NCI-H82 (cell line): Measurements from ENCODE around the gene PITX1.

Experiments used
- DNase-seq: peaks from one replicate; lab custom pipeline; 2025; lab: John Stamatoyannopoulos, UW

PITX1 gene

DNA sequence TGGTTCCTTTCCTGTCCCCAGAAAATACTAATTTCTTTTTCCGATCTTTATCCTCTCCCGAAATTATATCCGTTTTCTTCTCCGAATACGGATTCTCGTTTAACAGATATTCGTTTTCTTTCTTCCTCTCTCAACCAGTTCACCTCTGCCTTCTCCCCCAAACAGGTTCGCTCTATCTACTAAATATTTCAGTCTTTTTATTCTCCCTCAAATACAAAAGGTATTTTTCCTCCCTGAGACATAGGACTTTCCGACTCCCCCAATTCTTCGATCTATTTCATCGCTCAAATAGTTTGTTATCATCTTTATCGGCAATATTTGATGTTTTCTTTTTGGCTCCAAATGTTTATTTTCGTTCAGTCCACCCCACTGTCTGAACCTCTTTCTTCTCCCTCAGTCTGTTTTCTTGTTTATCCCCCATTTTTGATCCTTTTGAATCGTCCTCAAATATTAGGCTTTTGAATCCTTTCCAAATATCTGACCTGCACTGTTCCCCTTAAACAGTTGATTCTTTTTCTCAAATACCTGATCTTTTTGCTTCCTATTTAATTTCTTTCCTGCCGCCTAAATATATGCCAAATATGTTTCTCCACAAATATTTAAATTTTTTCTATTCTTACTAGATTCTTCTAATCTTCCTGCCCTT is 4.4 kb downstream of the PITX1 start:
- DNase-seq, result no peak

DNA sequence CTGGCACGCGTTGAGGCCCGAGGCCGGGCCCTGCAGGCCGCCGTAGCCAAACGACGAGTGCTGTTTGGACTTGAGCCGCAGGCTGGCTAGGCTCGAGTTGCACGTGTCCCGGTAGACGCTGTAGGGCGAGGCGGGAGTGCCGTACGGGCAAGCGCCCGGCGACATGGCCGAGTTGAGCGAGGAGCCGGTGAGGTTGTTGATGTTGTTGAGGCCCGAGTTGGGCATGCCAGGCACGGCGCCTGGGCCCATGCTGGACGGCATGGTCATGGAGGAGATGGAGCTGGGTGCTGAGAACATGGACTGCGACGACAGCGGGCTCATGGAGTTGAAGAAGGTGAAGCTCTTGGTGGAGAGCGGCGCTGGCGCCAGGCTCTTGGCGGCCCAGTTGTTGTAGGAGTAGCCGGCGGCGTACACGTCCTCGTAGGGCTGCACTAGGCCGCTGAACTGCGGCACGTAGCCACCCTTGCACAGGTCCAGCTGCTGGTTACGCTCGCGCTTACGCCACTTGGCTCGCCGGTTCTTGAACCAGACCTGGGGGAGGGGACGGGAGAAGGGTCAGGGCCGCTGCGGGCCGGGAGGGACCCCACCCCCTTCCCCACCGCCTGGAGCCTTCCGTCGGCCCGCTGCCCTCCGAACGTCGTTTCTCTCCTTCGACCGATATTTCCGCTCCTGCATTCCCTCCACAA is 5.1 kb downstream of the PITX1 start:
- no peak for DNase-seq

DNA sequence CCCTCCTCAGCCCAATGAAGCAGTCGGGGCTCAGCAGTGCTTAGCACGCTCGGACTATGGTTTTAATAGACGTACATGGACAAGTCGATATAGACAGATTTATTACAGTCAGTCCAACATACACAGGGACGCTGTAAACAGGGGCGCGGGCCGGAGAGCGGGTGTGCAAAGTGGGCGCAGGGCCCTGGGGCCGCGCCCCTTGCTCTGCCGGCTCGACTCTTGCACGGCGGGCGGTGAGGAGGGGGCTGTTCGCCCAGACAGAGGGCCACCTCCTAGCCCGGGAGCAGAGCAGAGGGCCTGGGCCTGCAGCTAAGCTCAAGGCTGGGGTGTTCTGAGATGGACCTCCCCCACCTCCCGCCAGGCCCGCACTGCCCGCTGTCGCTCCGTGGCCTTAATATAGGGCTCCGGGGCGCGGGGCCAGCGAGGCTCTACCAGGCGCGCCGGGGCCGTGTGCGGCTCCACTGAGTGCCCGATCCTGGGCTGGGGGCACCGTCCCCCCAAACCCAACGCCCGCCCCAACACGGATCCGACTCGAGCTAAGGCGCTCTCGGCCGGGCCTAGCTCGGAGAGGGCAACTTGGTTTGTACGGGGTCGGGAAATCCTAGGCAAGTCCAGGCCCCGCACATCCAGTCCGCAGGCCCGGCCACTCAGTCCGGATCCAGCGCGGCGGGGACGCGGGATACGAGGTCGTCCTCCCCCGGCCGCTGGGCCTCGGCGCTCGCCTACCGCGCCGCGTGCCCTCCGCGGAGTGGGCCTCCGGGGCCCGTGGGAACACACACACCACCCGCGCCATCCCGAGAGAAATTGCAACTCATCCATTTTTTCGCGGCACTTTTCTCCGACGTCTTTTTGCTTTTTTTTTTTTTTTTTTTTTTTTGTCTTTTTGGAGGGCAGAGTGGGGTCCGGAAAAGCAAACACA is 6.1 kb downstream of the PITX1 start:
- DNase-seq, result no peak

DNA sequence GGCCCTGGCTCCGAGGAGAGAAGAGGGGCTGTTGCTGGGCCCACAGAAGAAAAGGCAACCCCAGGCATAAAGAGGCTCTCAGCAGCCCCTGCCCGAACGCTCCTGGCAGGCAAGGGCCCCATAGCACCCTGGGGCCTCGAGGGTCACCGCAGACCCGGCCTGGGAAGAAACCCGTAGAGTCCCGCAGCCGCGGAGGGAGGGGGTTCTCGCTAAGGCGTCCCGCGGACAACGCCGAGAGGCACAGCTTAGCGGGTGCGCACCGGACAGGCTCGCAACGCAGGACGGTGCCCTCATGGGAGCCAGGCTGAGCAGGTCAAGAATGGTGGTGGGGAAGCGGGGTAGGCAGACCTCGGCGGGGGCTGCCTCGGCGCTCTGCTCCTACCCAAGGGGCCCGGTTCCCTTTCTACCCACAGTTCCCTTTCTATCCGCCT is 6.7 kb downstream of the PITX1 start:
- no peak for DNase-seq

DNA sequence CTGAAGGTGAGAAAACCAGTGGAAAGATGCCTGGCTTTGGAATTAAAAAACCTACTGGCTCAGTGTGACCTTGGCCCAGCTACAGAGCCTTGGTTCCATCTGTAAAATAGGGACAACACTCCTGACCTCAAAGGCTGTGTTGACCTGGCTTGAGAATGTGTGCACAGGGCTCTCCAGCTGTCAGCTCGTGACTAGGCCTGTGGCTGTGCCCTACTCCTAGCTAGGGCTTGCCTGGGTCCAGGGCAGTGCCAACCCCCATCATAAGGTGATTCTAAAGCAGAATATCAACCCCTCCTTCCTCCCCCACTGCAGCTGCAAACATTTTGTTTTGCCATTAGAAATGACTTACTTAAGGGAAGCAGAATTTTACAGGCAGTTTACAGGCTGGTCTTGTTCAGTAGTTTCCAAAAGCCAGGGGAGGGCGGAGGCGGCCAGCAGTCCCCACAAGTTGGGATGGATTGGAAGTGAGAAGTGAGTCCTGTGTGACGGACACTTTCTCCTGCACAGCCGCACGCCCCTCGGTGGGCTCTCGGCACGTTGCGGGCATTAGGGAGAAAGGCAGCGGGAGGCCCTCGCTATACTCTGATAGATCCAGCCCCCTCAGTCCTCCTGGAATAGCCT is 7.3 kb downstream of the PITX1 start:
- DNase-seq, result peak; percentile 12

DNA sequence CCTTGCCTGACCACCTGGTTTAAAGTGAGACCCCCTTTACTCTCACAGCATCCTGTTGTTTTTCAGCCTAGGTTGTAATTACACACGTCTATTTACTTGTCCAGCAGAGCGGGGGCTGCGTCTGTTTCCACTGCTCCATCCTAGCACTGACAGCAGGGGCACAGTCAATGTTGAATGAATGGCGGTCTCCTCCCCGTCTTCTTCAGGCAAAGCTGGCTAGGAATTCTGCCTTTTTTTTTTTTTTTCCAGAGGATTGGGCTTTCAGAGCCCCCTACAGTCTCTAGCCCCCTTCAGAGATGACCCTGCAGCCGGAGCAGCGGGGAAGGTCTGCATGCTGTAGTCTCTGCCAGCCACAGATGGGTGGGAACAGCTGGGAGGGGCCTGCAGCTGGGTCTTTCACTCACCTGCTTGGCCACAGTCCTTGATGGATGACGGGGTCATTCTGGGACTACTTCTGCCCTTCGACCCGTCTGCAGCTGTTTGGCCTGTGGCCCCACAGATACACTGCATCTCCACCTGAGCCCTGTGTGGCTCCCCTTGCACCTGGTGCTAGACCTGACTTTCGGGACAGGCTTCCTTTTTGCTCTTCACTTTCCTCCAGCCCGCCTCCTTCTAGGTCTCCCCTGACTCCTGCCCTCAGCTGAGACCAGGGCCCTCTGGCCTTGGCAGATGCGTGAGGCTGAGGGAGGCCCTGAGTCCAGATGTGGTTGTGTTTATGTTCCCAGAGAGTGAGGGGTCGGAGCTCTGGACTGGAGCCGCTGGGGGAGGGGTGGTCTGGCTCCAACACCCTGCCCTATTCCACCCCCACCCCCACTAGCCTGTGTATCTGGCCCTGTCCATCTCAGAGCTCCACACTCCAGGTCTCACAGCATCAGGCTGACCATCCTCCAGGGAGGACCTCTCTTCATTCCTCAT is 8.0 kb downstream of the PITX1 start:
- no peak for DNase-seq

DNA sequence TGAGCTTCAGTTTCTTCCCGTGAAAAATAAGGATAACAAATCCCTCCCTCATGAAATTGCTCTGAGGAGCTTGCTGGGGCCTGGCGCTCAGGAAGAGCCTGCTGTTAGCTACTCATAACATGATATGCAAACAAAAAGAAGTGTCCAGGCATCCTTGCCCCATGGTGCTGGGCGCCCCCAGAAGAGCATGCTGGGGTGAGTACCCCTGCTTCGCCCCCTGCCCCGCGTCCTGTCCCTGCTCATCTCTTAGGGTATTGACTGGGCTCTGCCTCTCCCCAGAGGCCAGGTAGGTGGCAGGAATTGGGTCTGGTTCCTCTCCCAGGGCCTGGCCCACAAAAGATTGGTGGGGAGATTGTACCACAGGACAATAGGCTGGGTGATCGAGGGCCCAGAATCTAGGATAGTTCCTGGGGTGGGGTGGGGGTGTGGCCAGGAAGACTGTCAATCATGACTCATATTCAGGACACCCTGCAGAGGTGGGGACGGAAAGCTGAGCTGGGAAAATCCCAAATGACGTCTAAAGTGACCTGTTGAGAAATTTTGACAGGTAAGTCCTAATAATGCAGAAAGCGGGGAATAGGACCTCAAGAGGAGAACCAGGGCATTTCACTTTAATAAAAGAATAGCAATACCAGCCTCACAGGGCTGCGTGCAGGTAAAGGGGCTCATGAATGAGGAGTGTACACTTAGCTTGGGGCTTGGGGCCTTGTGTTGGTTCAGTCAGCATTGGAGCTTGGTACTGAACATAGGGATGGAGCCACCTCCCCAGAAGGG is 8.9 kb downstream of the PITX1 start:
- peak; percentile 4 for DNase-seq

DNA sequence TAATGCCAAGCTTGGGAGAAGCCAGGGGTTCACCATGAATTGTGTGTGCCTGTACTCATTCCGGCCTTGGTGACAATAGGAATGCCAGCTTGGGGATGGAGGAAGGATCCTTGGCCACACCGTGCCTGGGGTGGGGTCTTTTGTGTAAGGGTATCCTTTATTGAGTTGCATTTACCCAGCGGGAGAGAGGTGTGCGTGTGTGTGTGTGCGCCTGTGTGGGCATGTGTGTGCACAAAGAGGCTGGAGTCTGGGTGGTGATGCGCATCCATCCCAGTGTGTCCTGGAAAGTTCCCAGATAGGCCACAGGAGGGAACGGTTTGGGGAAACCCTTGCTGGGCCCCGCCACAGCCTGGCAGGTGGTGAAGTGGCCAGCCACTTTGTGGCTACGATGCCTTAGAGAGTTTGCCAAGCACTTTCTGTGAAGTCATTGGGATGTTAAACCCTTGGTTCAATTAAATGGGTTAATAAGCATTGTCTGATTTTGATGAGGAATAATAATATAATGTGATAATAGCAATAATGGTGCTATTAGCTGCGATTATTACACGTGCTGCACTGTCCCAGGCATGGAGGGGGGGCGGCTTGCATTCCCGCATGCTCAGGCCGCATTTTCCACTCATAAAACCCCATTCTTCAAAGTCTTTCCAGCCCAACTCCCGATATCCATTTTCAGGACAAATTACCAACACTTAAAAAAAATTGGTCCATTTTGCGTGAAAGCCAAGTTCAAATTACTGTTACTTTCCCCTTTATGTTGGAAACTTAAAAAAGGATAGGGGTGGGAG is 13.7 kb downstream of the PITX1 start:
- no peak for DNase-seq

DNA sequence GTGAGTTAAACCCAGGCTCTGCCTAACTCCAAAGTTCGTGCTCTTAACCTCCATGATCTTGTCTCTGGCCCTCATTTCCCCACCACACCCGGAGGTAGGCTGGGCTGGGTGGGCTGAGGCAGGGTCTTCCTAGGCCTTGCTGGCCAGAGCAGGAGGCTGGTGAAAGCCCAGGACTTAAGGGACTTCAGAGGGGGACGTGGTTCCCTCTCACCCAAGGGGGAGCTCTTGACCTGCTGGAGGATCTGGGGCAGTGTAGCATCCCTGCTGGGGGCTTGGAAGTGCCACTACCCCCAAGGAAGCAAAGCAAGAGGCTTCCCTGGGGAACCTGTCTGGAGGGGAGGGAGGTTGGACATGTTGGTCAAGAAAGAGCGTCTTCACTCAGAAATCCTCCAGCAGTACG is 14.7 kb downstream of the PITX1 start:
- peak; percentile 12 for DNase-seq

DNA sequence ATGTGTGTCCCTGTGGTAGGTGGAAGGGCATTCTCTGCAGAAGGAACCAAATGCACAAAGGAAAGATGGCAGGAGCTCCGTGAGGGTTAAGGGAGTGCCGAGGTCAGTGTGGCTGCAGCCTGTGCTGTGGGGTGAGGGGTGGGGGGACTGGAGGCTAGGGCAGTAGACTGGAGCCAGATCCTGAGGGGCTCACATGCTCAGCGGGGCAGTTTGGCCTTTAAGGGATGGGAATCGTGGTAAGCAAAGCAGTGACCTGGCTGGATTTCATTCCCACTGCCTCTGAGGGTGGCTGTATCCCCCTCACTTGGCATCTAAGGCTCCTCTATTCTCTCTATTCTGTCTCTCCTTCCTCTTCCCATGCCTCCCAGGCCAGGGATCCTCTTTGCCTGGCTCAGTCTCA is 15.6 kb downstream of the PITX1 start:
- no peak for DNase-seq

DNA sequence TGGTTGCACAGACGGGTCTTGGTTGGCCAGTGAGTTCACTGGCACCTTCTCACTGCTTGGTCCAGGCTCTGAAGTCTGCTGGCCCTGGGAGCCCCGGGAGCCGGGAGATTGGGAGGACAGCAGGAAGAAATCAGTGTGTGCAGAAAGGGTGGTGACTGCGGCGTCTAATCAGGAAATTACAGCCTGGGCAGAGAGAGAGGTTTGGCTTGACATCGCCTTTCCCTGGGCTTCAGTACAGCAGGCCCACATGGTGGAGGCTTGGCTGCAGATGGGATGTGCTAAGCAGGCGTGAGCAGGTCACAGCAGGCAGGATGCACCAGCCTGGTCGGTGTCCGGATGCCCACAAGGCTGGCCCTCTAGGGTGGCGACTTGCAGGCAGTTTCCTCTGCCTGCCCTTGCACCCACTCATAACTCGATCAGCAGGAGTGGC is 17.2 kb downstream of the PITX1 start:
- no peak for DNase-seq

DNA sequence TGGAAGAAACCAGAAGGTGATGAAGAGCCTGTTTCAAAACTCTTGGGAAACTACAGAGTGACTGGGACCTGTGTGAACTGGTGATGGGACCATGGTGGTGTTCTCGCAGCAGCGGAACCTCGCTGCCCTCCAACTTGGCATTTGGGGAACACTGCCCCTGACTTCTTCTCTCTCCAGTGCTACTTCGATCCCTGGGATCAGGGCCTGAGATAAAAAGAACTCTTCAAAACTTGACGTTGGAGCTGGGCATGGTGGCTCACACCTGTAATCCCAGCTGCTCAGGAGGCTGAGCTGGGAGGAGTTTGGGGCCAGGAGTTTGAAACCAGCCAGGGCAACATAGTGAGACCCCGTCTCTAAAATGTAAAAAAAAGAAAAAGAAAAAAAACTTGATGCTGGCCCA is 18.1 kb downstream of the PITX1 start:
- DNase-seq, result no peak

DNA sequence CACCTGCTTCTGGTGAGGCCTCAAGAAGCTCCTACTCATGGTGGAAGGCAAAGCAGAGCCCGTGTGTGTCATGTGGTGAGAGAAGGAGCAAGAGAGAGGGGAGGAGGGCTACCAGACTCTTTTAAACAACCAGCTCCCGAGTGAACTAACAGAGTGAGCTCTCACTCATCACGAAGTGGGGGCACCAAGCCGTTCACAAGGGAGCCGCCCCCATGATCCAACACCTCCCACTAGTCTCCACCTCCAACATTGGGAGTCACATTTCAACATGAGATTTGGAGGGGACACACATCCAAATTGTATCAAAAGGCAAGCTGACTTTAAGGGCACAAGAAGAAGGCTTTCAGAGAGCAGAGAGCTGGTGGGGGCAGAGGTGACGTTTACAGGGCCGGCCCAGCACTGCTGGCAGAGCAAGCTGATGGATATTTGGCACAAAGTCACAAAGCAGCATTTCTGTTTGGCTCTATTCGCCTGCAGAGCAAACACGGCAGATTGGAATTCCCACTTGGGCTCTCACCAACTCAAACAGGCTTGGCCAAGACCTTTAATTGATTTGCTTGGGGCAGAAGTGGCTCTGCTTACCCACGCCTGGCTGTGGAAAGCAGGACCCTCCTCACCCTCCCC is 20.0 kb downstream of the PITX1 start:
- DNase-seq, result no peak

DNA sequence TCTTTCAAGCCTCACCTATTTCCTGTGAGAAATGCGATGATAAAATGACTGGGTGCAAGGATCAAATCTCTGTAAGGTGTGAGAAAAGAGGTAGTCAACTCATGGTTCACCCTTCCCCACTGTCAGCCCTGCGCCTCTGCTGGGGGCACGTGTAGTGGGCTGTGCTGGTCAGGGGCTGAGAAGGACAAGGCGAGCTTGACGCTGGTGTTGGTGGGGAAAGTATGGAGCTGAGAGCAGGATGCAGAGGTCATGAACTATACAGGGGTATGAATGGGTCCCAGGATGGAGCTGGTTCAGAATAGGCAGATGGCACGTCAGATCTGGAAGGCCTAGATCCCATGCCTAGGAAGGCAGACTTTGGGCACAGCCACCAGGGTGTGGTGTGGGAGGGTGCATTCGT is 20.6 kb downstream of the PITX1 start:
- DNase-seq, result no peak

DNA sequence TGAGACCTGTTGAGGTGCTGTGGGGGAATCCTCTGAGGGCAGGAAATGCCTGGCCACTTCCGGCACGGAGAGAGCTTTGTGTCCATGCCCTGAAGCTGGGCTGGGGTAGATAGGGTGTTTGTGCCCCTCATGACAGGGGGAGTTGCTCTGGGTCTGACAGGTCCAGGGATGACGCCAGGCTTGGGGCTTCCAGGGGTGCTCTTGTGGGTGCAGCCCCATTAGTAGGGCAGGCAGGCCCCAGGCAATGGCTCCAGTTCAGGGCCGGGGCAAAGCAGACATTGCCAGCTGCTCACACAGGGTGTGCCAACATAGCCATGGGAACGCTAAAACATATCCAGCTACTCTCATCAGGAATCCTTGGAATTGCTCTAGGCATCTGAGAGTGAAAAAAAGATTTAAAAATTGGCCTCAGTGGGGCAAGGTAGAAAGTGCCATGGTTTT is 21.1 kb downstream of the PITX1 start:
- DNase-seq, result no peak

DNA sequence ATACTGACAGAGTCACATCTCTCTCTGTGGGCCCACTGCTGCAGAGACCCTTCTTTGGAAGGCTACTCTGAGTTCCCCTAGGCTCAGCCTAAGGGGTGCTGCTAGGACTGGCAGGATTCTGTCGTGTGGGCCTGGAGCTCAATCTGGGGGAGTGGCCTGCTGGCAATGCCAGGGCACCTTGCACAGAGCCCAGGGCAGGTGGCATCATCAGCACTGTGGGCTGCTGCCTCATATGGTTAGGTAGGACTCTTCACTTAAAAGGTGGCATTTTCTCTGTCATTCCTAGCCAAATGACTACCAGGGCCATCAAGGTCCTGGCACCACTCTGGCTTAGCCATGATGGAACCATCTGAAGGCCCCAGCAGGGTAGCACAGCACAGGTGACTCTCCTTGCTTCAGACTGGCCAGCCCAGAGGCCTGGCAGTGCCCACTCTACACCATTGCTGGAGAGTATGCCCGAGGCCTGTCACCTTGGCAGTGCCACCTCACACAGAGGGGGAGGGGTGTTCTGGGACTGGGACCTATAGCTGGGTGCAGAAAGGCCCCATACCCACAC is 21.9 kb downstream of the PITX1 start:
- DNase-seq, result no peak

DNA sequence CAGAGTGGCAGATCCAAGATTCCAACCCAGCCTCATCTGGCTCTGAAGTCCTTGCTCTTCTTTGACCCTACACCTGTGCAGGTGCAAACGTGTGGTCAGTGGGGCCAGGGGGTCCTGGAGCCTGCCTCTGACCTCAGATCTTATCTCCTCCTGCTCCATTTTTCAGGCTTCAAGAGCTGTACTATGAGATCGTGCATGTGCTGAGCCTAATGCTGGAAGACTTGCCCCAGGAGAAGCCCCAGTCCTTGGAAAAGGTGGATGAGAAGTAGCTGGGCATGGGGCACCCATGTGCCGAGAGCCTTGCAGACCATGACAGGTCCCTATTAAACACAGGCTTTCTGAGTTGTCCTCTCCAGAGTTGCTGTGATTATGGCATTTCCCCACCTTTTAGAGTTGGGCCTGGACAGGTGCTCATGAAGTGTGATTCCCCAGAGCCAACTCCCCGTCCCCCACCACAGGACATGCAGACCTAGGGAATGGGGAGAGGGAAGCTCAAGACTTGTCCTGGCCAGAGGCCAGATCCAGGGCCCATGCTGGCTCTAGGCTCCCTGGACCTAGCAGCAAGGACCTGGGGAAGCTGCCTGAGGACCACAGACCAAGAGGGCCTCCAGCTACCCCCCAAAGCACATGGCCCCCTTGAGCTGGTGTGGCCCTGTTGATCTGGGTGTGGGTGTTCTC is 22.5 kb downstream of the PITX1 start:
- no peak for DNase-seq
